ENCODE measurements around the gene HOXB8.
A peak's percentile ranks its signal among the peaks of the same experiment; 100 is the strongest.

The HOXB8 gene

DNA sequence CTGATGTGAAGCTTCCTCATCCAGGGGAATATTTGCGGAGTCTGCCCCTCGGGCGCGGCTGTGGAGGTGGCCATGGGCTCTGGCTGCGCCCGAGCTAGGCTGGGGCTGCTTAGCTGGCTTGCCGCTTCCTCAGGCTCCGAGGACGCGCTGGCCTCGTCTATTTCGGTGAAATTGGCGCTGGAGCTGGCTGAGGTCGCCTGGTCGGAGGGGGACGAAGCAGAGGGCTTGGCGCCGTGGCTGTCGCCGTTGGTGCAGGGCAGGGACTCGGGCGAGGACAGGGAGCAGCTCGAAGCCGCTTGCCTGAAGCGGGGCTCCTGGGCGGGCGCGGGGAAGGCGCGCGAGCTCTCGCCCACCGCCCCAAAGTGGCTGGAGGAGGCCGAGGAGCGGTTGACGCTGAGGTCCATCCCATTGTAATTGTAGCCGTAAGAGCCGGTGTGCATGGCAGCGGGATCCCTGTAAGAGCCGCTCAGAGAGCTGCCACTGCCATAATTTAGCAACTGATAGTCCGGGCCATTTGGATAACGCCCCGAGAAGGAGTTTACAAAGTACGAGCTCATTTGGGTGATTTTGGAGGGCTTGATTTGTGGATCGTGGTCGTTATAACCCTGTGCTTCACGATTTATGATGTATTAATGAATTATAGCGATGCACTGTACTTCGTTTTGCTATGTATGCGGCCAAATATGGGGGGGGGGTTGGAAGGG, 21.8 kb downstream of the HOXB8 start, which contains the start of gene HOXB5:
HOXB5 (minus strand) TSS at position 654 of the 704 bp plus-strand sequence; CDS start at position 557, 97 bp downstream.
- Mint-ChIP-seq H3K9me3 (no peaks in the 10 kb centered on the region), H3K36me3 (ENCODE audit: low read depth) (peaks cover 6% of the 10 kb centered on the region), H3K27ac (peak within 1 kb of the TSS; percentile 13), H3K27me3 (ENCODE audit: low read depth) (peaks cover 92% of the 10 kb centered on the region), H3K4me1 (ENCODE audit: low read depth) (peaks cover 49% of the 10 kb centered on the region), H3K4me3 (peak within 1 kb of the TSS; percentile 81)

DNA sequence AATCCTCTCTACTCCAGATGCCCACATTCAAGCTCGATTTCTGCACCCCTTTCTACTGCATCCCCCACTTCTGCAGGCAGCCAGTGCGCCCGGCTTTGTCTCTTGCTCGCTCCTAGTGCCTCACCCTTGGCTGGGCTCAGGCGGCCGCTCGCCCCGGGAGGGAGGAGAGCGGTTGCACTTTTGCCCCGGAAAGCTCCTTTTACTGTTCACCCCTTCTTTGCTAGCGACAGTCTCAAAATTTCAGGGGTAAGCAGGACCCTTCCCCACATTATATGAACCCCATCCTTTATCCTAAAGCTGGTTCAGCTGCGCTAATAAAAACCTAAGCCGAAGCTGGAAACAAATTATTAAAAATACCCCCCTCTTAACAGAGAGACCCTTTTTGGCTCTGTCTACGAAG, 22.5 kb downstream of the HOXB8 start:
- peak overlapping the region; percentile 2 for H3K27ac Mint-ChIP-seq

DNA sequence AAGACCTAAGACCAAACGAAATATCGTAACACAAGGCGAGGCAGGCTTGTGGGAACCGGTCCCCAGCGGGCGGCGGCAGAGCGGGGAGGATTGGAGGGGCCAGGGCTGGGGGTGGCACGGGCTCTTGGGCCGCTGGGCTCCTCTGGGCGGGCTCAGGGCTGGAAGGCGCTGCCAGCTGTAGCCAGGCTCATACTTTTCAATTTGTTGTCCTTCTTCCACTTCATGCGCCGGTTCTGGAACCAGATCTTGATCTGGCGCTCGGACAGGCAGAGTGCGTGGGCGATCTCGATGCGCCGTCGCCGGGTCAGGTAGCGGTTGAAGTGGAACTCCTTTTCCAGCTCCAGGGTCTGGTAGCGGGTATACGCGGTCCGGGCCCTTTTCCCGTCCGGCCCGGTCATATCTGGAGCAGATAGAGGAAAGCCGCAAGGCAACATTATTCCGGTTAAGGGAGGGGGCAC, 23.0 kb downstream of the HOXB8 start:
- Mint-ChIP-seq H3K27me3 (ENCODE audit: low read depth) (peaks cover 89% of the 10 kb centered on the region), H3K36me3 (ENCODE audit: low read depth) (peaks cover 6% of the 10 kb centered on the region), H3K9me3 (no peaks in the 10 kb centered on the region), H3K4me1 (ENCODE audit: low read depth) (peaks cover 45% of the 10 kb centered on the region), H3K27ac (no peak overlapping the region), H3K4me3 (no peak overlapping the region)

More for the DNA sequence above, 22.5 kb downstream of the HOXB8 start:
- Mint-ChIP-seq H3K4me1 (ENCODE audit: low read depth) (peaks cover 45% of the 10 kb centered on the region), H3K27me3 (ENCODE audit: low read depth) (peaks cover 89% of the 10 kb centered on the region), H3K4me3 (peak overlapping the region; percentile 81), H3K36me3 (ENCODE audit: low read depth) (peaks cover 6% of the 10 kb centered on the region), H3K9me3 (no peaks in the 10 kb centered on the region)

DNA sequence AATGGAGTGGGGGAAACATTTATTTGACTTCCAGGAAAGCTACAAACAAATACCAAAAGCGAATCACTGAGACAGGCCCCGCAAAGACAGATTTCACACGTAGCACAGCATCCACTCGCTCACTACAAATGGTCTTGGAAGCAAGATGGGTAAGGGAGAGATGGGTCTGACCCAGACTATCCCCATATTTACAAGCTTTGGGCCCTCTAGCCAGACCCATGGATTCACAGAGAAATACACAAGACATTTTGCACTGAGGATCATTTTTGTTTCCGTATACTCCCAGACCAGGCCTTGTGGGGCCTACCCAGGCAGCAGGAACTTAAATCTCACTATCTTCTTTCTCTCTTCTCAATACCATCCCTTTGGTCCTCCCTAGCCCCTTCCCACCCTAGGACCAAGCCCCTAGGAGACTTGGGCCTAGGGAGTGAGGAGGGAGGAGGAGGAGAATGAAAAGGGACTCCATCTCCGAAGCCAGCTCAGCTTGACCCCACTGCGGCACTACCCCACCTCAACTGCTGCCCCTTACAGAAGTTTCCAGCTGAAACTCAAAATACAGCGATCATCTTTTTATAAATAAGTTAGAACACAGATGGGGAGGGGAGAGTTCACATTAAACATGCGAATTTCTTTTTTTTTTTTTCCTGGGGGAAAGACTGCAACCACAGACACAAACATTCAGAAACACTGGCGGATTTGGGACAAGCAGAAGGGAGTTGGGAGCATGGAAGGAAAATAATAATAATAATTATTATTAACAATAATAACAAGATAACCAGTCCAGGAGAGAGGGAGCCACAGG, 23.6 kb downstream of the HOXB8 start:
- Mint-ChIP-seq H3K27ac (no peak overlapping the region), H3K9me3 (no peaks in the 10 kb centered on the region), H3K4me1 (ENCODE audit: low read depth) (peaks cover 44% of the 10 kb centered on the region), H3K27me3 (ENCODE audit: low read depth) (peaks cover 87% of the 10 kb centered on the region), H3K36me3 (ENCODE audit: low read depth) (peaks cover 6% of the 10 kb centered on the region), H3K4me3 (peak overlapping the region; percentile 33)

DNA sequence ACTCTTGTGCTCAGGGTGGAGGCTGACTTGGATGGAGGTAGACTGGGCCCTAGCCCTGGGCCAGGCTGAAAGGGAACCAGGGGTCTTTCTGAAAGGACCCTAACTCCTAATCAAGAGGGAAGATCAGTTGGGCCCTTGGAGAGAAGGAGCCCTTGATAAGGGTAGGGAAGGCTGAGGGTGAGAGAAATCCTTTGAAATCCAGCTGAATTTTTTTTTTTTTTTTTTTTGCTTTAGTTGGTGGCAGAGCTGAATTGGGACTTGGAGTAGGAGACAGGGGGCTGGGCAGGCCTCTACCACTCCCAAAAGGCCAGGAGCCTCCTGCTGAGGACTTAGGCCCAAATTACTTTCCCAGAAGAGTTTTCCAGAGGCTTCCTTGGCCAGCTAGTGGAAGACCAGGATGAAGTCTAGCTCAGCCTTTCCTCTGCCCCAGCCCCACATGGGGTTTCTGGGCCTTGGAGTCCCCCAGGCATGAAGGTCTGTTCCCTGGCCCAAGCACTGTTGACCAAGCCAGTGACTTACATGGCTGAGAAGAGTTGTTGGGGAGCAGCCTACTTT, 24.4 kb downstream of the HOXB8 start:
- Mint-ChIP-seq H3K4me3 (no peak overlapping the region), H3K27me3 (ENCODE audit: low read depth) (peaks cover 87% of the 10 kb centered on the region), H3K4me1 (ENCODE audit: low read depth) (peaks cover 48% of the 10 kb centered on the region), H3K36me3 (ENCODE audit: low read depth) (peaks cover 6% of the 10 kb centered on the region), H3K9me3 (no peaks in the 10 kb centered on the region), H3K27ac (no peak overlapping the region)

DNA sequence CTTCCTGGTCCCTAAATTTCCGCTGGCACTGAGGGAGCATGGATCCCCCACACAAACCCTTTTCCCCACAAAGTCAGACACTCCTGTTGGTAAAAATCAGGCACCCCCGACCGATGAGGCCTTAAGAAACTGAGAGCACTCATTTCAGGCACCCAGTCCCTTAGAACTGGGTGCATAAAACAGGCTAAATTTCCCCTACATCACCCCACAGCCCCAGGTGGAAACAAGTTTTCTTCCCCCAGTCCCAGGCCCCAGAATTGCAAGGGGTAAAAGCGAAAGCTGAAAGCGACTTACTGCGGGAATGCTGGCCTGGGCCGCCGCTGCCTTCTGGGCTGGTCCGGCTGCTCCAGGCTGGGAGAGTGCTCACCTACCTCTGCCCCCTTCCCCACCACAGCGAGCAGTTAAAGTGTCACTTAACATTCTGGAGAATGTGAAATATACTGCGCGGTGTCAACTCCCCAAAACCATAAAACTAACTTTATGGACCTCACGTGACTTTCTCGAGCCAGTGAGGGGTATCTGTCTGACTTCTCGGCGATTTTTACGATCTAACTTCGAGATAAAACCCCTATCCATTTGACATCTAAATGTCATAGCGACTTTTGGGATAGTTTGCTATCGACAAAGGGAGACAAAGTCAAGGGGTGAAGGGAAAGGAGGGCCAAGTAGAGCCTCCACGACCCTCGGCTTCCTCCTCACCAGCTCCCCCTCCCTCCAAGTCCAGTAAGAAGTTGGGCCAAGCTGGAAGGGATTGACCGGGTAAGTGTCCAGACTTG, 25.1 kb downstream of the HOXB8 start, which contains the start of gene HOXB3:
HOXB3 (minus strand) TSS at position 411 of the 776 bp plus-strand sequence. CDS start 37,767 bp downstream, outside the sequence.
- Mint-ChIP-seq H3K9me3 (no peaks in the 10 kb centered on the region), H3K4me1 (ENCODE audit: low read depth) (peaks cover 53% of the 10 kb centered on the region), H3K36me3 (ENCODE audit: low read depth) (peaks cover 6% of the 10 kb centered on the region), H3K27me3 (ENCODE audit: low read depth) (peaks cover 86% of the 10 kb centered on the region), H3K4me3 (no peak within 1 kb of the TSS), H3K27ac (no peak within 1 kb of the TSS)

DNA sequence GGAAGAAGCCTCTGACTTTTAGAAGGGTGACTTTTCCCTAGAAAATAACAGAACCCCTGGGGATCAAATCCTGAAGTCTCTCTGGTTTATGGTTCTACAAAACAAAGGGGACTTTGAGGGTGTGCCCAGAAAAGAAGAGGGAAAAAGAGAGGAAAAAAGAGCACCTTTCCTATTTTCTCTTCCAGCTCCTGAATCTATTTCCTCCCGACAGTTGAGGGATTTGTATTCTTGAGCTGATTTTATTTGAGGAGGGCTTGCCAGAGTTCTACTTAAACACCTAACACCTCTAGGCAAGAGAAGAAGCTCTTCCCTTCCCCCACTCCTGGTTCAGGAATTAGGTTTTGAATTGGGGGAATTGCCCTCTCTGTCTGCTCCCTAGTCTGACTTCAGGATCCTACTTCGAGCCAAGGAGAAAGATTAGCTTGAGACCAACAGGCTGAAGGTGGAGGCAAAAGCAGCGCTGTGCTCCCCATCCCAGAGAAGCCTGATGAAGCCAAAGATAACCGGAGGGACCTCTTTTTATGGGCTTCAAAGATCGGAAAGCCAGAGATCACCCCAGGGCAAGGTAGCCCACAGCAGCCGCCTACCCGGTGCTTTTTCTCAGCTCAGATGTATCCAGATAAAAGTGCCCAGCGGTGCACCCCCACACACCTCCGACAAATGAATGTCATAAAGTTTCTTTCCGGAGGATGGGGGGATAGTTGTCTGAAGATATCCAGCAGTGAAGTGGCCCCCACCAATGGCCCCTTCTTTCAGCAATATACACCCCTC, 25.8 kb downstream of the HOXB8 start:
- peaks cover 56% of the 10 kb centered on the region for H3K4me1 Mint-ChIP-seq (ENCODE audit: low read depth)

DNA sequence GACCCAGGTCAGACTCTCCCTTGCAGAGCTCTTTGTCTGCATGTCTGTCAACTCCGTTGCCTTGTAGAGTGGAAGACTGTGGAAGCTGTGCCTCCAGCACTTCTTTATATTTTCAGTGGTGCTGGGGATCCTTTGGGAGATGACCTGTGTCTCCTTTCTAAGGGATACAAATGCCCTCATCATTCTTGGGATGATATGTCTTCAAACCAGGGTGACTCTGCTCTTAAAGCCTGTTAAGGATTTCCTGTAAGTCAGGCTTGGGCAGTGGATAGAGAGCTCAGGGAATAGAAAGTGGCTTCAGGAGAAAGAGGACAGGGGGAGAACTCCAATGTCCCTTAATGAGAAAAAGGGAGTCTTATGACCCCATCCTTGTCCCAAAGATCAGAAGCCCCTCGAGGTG, 26.6 kb downstream of the HOXB8 start:
- H3K9me3 Mint-ChIP-seq, result no peaks in the 10 kb centered on the region

More for the DNA sequence above, 25.8 kb downstream of the HOXB8 start:
- peaks cover 6% of the 10 kb centered on the region for H3K36me3 Mint-ChIP-seq (ENCODE audit: low read depth)
- H3K4me3 Mint-ChIP-seq, result no peak overlapping the region
- no peak overlapping the region for H3K27ac Mint-ChIP-seq
- H3K27me3 Mint-ChIP-seq (ENCODE audit: low read depth), result peaks cover 84% of the 10 kb centered on the region
- H3K9me3 Mint-ChIP-seq, result no peaks in the 10 kb centered on the region

DNA sequence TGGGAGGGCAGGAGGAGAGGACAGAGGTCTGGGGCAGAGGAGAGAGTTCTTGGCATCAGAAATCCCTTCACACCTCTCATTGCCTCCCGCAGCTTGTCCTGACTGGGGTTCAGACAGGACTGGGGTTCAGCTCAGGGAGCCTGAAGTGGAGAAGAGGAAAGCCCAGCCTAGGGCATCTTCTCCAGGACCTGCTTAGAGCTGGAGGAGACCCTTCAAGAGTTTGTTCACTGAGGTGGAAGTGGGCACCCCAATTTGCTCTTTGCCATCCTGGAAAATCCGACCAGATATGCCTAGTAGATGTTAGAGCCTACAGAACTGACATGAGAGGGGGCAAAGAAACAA, 27.0 kb downstream of the HOXB8 start:
- H3K9me3 Mint-ChIP-seq, result no peaks in the 10 kb centered on the region
- no peak overlapping the region for H3K4me3 Mint-ChIP-seq
- H3K4me1 Mint-ChIP-seq (ENCODE audit: low read depth), result peaks cover 49% of the 10 kb centered on the region
- H3K27me3 Mint-ChIP-seq (ENCODE audit: low read depth), result peaks cover 82% of the 10 kb centered on the region
- peaks cover 7% of the 10 kb centered on the region for H3K36me3 Mint-ChIP-seq (ENCODE audit: low read depth)
- peak overlapping the region; percentile 21 for H3K27ac Mint-ChIP-seq

More for the DNA sequence above, 26.6 kb downstream of the HOXB8 start:
- Mint-ChIP-seq H3K4me1 (ENCODE audit: low read depth) (peaks cover 51% of the 10 kb centered on the region), H3K27me3 (ENCODE audit: low read depth) (peaks cover 83% of the 10 kb centered on the region), H3K36me3 (ENCODE audit: low read depth) (peaks cover 6% of the 10 kb centered on the region), H3K27ac (peak overlapping the region; percentile 11), H3K4me3 (no peak overlapping the region)

DNA sequence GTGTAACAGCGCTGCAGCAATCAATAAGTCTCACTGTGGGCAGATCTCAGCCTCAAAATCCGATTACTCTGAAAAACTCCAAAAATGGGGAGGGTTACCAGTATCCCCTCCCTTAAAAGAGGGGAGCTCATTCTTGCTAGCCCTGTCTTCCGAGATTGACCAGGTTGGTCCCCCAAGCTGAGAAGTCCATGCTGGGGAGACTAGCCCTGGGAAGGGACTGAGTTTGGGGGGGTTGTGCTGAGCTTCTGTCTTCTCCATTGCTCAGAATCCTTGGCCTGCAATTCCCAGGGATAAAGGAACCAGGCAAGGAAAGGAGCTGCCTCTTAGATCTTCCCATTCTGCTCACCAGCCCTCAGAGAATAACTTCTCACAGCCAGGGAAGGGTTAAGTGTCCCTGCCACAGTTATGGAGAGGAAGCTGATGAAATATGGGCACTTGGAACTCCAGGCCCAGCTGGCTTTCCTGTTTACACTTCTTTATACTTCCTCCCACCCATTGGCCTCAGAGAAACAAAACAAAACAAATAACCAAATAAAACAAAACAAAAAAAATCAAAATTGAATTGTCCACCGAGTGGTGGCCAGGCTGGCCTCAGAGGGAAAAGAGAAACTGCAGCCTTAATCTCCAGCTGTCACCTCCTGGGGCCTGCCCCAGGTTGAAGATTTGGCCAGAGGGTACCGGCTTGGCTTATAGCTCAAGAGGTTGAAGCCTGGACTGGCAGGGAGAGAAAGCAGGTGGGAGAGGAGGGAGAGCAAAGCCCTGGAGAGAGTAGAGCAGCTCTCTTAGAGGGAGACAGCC, 27.6 kb downstream of the HOXB8 start:
- H3K36me3 Mint-ChIP-seq (ENCODE audit: low read depth), result peaks cover 7% of the 10 kb centered on the region
- peak overlapping the region; percentile 21 for H3K27ac Mint-ChIP-seq
- H3K27me3 Mint-ChIP-seq (ENCODE audit: low read depth), result peaks cover 82% of the 10 kb centered on the region
- no peaks in the 10 kb centered on the region for H3K9me3 Mint-ChIP-seq
- H3K4me3 Mint-ChIP-seq, result peak overlapping the region; percentile 29
- peaks cover 49% of the 10 kb centered on the region for H3K4me1 Mint-ChIP-seq (ENCODE audit: low read depth)

DNA sequence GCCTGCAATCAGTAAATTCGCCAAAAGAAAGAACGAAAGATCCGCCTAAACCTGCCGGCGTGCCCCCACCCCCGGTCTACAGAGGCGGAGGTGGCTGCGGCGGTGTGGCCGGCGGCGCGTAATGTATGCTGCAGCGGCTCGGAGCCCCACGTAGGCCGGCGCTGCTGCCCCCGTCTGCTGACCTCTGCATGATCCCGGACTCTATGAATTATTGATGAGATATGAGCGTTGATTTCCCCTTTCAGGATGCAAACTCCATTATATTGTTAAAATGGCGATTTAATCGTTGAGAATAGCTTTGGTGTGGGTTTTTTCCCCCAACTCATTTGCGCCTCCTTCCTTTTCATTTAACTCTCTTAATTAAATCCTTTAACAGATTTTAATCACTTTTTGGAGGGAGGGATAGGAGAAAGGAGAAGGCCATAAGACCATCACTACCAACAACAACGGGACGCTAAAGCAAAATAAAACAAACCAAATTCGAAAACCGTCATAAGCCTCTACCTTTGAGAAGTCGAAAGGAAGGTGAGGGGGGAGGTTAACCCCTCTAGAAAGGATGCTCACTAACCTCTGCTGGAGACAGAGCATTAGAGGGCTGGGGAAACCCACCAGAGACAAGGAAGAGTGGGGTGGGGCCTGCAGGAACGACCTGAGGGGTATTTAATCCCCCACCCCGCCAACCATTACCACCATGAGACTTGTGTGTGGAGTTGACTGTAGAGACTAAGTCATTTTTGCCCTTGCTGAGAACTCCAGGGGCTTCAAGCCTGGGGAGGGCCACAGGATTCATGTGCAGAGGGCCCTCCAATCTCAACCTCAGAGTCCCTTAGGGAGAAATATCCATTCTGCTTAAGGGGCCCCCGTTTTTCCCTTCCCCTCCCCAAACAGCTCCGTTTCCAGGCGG, 28.5 kb downstream of the HOXB8 start:
- Mint-ChIP-seq H3K9me3 (no peaks in the 10 kb centered on the region), H3K27me3 (ENCODE audit: low read depth) (peaks cover 82% of the 10 kb centered on the region), H3K27ac (peak overlapping the region; percentile 12), H3K4me1 (ENCODE audit: low read depth) (peaks cover 53% of the 10 kb centered on the region), H3K4me3 (peak overlapping the region; percentile 93), H3K36me3 (ENCODE audit: low read depth) (peaks cover 7% of the 10 kb centered on the region)

DNA sequence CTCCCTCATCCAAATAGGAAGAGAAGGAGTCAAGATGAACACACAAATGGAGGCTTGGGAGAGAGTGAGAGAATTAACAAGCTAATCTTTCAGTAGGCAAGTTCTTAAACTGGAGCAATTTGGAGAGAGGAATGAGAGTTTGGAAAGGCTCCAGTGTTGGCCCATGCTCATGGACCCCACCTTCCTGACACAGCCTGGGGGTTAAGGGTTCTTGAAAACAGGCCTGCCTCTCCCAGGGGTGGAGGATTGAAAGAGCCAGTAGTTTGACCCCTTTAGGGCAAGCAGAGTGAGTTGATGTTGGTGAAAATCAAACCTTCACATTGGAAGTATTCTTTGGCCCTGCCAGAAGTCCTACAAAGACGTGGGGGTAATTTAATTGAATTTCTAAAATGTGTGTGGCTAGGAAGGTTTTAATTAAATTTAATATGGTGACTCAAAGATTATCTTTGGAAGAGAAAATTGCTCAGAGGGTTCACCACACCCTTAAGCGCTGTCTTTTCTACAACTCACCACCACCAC, 30.8 kb downstream of the HOXB8 start:
- Mint-ChIP-seq H3K4me3 (peak overlapping the region; percentile 93), H3K36me3 (ENCODE audit: low read depth) (peaks cover 7% of the 10 kb centered on the region), H3K4me1 (ENCODE audit: low read depth) (peaks cover 63% of the 10 kb centered on the region), H3K27me3 (ENCODE audit: low read depth) (peaks cover 83% of the 10 kb centered on the region), H3K9me3 (no peaks in the 10 kb centered on the region), H3K27ac (no peak overlapping the region)

Measured in T-helper 1 cell treated with Interleukin-12 subunit alpha and Interleukin-12 subunit beta and Interleukin-4 antibody, amounts not matched to agents 30 μg/mL and 1 μg/mL, for 36 hours (primary cell).